Tibial artery (tissue), 4 donors: ENCODE results near the gene AGAP1.

Experiments
- DNase-seq, 2 donors: peaks; one replicate each; pipeline ENCODE4 v3.0.0-alpha.2; 2019
- H3K27ac ChIP-seq, 2 donors: fragments of 200-600 bp; sonication (generic) in 1 of 2; 1 replicate in 1 of 2; 2 replicates in 1 of 2; pipeline ENCODE4 v1.5.1; 2018 to 2019; ENCODE audit warnings: mild to moderate bottlenecking in 1 of 2
- H3K27me3 ChIP-seq, 2 donors: fragments of 200-600 bp; sonication (generic) in 1 of 2; one replicate each; pipeline versions ENCODE4 v1.5.1 to v1.6.0; 2016 to 2019
- H3K36me3 ChIP-seq, 3 donors: fragments of 200-600 bp; sonication (generic) in 2 of 3; one replicate each; pipeline ENCODE4 v1.5.1; 2016 to 2019; ENCODE audit warnings: mild to moderate bottlenecking in 2 of 3
- H3K4me1 ChIP-seq, 4 donors: fragments of 200-600 bp; sonication (generic) in 2 of 4; 1 replicate in 3 of 4; 2 replicates in 1 of 4; pipeline ENCODE4 v1.5.1; 2016 to 2019
- H3K4me3 ChIP-seq, 2 donors: fragments of 200-600 bp; sonication (generic) in 1 of 2; 1 replicate in 1 of 2; 2 replicates in 1 of 2; pipeline ENCODE4 v1.5.1; 2018 to 2019; ENCODE audit warnings: mild to moderate bottlenecking in 2 of 2
- H3K9me3 ChIP-seq, 3 donors: fragments of 200-600 bp; sonication (generic) in 1 of 3; one replicate each; pipeline ENCODE4 v1.5.1; 2016 to 2019
- CTCF ChIP-seq, 2 experiments: fragments of 200-600 bp in 1 of 2; fragments of 450-650 bp in 1 of 2; IDR thresholded peaks; one replicate each; pipeline ENCODE4 v1.5.1; 2017 to 2019; ENCODE audit warnings: antibody characterized with exemption in 2 of 2, mild to moderate bottlenecking in 1 of 2, moderate library complexity in 1 of 2
- intact Hi-C: fragments of 100-400 bp; cut with DNase I; formaldehyde crosslinking; loops from one replicate; pipeline ENCODE4 v1.15.0; 2023; ENCODE audit warnings: low total_unique reads

Gene AGAP1

DNA sequence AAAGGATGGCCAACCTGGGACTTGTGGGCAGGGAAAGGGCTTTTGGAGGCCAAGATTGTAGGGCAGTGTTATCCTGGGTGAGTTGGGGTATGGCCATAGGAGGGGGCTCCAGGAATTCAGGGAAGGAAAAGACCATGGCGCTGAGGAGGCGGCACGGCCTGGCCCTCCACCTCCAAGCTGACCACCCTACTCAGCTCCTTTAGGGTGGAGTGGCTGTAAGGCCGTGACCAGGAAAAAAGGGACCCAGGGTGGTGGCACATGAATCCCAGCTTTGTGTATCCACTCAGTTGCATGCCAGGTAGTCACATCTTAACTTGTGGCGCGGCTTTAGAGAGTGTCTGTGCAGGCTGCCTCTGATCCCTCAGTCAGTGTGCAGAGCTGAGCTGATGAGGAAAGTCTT, 168.1 kb downstream of the AGAP1 start:
- Histone ChIP-seq H3K4me3 (no peak overlapping the region), H3K9me3 (no peaks in the 10 kb centered on the region), H3K27ac (no peak overlapping the region), H3K4me1 (peaks cover 0 to 26% (median 14%) of the 10 kb centered on the region in 4 donors), H3K27me3 (no peaks in the 10 kb centered on the region), H3K36me3 (no peaks in the 10 kb centered on the region)
- intact Hi-C loops, result loop anchor here (10.0 kb wide), 1 partner anchor 83 kb away; no protein-coding TSS in a partner anchor
- no peak for DNase-seq
- no peak for TF ChIP-seq CTCF (IDR thresholded peaks at IDR 0.05)

DNA sequence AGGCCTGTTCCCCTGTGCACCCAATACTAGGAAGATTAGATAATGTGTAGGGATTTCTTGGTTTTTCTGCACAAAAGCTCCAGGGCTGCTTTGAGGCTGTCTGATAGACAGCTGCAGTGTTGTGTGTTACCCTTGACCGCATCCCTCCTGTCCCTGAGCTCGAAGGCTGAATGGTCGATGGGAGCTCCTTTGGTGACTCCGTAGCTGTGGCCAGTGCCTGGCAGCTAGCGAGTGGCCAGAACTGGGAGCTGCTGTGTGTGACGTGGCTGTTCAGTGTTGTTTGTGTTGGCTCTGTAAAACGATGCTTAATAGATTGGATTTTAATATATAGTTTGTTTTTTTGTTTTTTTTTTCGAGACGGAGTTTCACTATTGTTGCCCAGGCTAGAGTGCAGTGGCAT, 170.0 kb downstream of the AGAP1 start:
- Histone ChIP-seq H3K4me3 (no peak overlapping the region), H3K27me3 (no peaks in the 10 kb centered on the region), H3K36me3 (no peaks in the 10 kb centered on the region), H3K27ac (no peak overlapping the region), H3K9me3 (no peaks in the 10 kb centered on the region), H3K4me1 (peaks cover 0 to 25% (median 15%) of the 10 kb centered on the region in 4 donors)
- no peak for DNase-seq
- no peak for TF ChIP-seq CTCF (IDR thresholded peaks at IDR 0.05)
- intact Hi-C loops, result loop anchor here (10.0 kb wide), 1 partner anchor 81 kb away; no protein-coding TSS in a partner anchor

DNA sequence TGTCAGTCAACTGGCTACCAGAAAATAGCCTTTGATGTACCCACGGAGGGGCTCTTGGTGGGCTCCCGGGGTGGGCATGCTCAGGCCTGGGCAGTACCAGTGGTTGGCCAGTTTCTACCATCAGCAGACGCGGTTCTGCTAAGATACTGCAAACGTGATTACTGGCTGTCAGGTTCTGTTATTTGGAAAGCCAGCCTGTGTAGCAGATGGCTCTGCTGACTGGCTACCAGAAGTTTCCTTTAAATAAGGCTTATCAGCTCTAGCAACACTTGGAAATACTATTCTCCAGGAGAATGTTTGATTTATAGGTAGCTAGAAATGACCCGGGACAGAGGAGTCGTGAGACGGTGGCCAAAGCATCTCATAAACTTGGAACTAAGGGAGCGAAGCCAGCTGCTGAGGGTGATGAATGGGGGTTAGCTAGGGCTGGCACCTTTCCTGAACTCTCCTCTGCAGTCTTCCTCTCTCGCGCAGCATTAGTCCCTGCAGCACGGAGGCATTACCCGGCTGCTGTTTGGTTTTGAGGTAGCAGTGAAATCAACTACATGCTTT, 171.9 kb downstream of the AGAP1 start:
- H3K27ac ChIP-seq, result no peak overlapping the region
- peak in 1 of 2 donors; percentile 53 for DNase-seq
- no peaks in the 10 kb centered on the region for H3K36me3 ChIP-seq
- H3K4me3 ChIP-seq, result peak overlapping the region; percentile 29 to 38
- H3K9me3 ChIP-seq, result no peaks in the 10 kb centered on the region
- H3K27me3 ChIP-seq, result no peaks in the 10 kb centered on the region
- peaks cover 0 to 32% (median 22%) of the 10 kb centered on the region in 4 donors for H3K4me1 ChIP-seq
- no peak for TF ChIP-seq CTCF (IDR thresholded peaks at IDR 0.05)
- intact Hi-C loops, result loop anchor here (10.0 kb wide), 1 partner anchor 79 kb away; no protein-coding TSS in a partner anchor

DNA sequence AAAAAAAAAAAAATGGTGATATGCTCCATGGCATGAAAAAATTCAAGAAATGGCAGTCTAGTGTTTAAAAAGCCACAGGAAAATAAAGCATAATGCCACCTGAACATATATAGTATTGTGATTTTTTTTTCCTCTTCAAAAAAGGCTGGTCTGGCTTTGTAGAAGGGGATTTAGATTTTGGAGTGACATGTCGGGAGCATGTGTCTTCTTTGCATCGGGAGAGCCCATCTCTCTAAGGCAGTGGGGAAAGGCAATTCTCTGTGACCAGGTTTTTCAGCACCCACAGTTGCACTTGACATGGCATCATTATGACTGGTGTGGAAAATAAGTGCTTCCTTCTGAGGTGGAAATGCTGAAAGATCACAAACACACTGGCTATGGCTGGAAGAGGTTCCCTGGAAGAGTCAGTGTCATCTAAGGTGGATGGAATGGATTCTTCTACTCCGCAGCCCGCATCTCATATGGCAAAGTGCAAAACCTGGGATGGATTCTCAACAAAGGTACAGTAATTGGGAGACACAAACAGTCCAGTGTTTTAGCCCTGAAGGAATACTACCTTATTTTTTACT, 172.5 kb downstream of the AGAP1 start:
- Histone ChIP-seq H3K27ac (no peak overlapping the region), H3K4me1 (peaks cover 0 to 38% (median 27%) of the 10 kb centered on the region in 4 donors), H3K9me3 (no peaks in the 10 kb centered on the region), H3K4me3 (peak overlapping the region; percentile 29 to 38), H3K36me3 (no peaks in the 10 kb centered on the region), H3K27me3 (no peaks in the 10 kb centered on the region)
- peak in 1 of 2 donors; percentile 42 for DNase-seq
- no peak for TF ChIP-seq CTCF (IDR thresholded peaks at IDR 0.05)
- intact Hi-C loops, result loop anchor here (10.0 kb wide), 1 partner anchor 79 kb away; no protein-coding TSS in a partner anchor

GRCh38 chr2:235668782-235669181, 174.9 kb downstream of the AGAP1 start:
- H3K9me3 ChIP-seq, result no peaks in the 10 kb centered on the region
- H3K4me3 ChIP-seq, result peak overlapping the region in 1 of 2 donors; percentile 69
- intact Hi-C loops, result loop anchor here (10.0 kb wide), 1 partner anchor 76 kb away; no protein-coding TSS in a partner anchor
- no peak overlapping the region for H3K27ac ChIP-seq
- no peaks in the 10 kb centered on the region for H3K36me3 ChIP-seq
- H3K4me1 ChIP-seq, result peaks cover 0 to 39% (median 27%) of the 10 kb centered on the region in 4 donors
- no peak for DNase-seq
- H3K27me3 ChIP-seq, result no peaks in the 10 kb centered on the region
- no peak for TF ChIP-seq CTCF (IDR thresholded peaks at IDR 0.05)
